ELF-1 (cell line): ENCODE results near the gene PAH.
A peak's percentile ranks its signal among the peaks of the same experiment; 100 is the strongest.

Experiments
- DNase-seq: peaks from one replicate; pipeline ENCODE4 v3.0.0-alpha.2; 2016; ENCODE audit warnings: low read depth, low spot score

The PAH gene

DNA sequence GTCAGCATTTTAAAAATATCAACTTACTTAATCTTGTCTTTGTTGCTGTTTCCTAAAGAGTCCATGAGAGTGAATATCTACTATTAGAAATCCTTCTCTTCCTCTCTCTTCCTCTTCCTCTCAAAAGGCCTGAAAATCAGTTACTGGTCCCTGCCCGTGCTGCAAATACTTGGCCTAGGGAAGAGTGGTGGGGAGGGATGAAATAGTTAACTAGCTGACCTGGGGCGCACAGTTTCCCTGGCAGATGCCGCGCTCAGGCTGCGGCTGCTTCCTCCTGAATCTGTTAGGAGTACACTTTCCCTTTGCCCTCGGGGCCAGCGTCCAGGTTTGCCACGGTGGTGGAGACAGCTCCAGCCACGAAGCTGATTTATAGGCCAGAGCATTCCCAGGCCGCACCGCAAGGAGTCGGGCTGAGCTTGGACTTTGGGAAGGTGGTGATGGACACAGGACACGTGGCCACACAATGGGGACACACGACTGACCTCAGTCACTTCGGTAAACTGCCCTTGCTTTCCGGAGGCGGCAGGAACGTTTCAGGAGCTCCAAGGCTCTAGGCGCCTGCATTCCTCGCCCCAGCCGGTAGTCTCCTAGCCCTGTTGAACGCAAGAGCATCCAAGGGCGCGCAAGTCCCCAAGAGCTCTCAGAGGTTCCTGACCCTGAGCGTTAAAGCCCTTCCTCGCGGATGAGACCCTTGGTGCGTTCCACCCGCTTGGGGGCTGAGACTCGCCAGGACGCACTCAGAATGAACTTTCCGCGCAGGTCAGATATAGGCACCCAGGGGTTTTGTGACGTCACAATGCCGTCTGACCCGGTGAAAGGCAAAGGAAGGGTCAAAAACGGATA, 33.3 kb upstream of the PAH start:
- peak; percentile 91 for DNase-seq

DNA sequence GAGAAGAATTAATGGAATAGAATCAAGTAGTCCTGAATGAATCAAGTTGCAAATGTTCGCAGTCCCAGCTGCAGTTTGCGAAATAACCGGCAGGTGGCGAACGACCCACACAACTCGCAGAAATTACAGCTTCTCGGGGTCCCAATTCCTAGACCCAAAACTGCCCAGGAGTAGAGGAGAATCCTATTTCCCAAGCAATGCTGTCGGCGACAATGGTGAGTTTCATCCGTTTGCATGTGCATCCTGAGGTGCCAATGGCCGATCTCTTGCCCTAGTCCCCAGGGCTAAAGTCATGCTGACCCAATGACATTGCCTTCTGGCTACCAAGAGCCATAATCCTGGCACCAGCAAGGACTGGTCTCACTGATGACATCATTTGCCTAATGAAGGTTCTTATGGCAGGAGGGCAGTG, 31.9 kb upstream of the PAH start:
- DNase-seq = peak; percentile 77

DNA sequence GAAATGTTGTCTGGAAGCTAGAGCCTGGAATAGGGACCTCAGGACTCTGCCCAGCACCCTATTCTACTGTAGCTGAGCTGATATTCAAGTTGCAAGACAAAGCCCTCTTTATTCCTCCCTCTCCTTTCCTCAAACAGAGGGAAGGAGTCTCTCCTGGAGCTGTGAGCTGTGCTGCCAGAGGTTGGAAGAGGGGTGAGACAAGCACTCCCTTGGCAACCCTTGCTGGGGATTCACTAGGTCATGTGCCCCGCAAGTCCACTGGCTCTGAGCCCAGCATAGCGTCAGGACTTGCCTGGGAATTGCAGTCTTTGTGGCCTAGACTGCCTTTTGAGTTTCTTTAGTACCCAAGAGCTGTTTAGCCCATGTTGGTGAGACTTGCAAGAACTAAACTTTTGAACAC, 29.0 kb upstream of the PAH start:
- no peak for DNase-seq

DNA sequence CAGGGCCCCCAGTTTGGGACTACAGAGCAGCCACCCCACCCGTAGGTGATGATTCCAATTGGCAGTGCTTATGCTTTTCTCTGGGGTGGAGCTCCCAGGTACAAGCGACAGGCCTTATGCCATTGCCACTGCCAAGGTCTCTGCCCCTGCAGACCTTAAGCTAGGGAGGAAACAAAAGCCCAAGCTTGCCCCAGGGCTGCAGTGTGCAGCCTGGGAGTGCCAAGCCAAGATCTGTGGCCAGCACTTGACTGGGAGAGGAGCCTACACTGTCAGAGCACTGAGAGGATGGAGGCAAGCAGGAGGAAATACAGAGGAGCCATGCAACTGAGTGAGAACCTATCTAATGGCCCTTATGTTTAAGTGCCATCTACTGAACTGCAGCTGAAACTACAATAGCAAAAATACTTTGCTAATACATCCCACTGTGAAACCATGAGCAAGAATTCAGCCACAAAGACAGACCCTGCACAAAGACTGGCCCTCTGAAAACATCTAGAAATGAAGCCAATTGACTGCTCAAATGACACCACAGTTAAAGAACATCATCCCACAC, 22.7 kb upstream of the PAH start:
- DNase-seq = no peak

DNA sequence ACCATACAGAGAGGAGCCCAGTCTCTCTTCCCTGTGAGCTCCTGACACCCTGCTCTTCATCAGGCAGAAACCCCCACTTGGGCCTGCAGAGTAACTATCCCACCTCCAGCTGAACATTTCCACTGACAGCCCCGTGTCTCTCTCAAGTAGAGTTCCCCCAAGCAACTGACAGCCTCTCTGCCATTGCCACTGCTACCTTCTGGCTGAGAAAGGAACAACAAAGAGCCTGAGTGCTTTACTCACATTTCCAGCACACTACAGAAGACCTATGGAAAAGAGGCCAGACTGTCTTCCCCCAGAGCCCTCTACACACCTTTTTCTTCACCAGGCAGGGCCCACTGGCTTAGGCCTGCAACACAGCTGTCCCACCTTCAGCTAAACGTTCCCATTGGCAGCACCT, 22.0 kb upstream of the PAH start:
- no peak for DNase-seq

DNA sequence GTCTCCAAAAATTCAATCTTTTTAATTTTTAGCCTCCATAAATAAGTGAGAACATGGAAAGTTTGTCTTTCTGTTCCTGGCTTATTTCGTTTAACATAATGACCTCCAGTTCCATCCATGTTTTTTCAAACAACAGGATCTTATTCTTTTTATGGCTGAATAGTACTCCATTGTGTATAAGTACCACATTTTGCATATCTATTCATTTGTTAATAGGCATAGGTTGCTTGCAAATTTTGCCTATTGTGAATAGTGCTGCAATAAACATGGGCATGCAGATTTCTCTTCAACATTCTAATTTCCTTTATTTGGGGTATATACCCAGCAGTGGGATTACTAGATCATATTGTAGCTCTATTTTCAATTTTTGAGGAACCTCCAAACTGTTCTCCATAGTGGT, 16.1 kb upstream of the PAH start:
- no peak for DNase-seq

DNA sequence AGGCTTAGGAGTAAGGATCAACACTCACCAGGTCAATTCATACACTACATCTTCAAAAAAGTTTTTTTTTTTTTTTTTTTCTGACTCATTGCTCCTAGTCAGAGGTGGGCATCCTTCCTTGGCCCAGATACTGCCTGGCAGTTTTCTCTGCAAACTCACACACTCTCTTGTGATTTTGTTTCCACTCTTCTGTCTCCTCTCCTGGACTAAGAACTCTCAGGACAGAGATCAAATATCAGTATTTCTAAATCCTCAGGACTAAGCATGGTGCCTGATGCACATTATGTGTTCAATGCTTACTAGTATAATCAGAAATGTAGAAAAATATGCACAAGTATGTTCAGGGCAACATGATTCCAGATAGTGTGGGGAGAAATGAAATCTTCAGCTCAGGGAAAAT, 10.2 kb upstream of the PAH start:
- no peak for DNase-seq

DNA sequence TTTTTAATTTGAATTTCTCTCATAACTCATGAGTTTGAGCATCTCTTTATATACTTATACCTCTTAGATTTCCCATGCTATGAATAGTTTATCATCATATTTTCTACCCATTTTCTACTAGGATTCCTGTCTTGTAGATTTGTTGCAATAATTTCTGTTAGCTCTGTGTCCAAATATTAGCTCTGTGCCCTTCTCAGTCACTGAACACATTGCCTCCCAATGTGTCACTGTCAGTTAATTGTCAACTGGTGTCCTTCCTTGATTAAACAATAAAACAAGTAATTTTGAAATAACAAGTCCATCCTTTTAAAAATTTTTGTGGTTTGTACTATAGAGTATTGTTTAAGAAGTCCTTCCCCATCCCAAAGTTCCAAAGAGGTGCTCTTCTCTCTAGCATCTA, 4.2 kb upstream of the PAH start:
- no peak for DNase-seq

DNA sequence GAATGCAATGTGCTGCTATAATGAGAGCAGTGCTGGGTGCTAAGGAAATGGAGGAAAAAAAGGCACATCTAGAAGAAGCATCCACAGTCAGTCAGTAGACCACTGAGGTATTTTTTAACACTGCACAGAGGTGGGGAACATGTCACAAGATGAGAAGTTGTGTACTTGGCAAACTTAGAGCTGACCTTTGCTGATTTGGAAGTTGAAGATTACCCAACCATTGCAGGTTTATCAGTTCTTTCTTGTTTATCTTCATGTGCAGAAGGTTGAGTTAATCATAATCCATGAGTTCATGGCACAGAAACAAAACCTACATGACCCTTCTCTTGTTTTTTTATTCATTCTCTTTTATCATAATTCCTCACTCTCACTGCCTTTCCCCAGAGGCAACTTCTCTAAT, 3.2 kb upstream of the PAH start:
- no peak for DNase-seq

DNA sequence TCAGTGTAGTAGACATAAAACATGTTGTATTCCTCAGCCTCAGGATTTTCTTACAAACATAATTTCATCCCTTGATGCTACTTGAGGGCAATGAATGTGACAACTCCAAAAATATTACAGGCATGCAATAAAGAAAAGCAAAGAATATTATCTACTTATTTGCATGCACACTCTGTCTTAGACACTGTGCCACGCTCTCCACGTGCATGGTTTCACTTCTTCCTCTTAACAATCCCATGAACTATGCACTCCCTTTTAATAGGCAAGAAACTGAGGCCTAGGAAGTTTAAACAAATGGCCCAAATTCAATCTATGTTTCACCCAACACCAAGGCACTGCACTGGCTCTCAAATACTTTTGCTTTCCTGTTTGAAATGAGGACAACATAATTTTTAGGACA, 1.8 kb upstream of the PAH start:
- no peak for DNase-seq

DNA sequence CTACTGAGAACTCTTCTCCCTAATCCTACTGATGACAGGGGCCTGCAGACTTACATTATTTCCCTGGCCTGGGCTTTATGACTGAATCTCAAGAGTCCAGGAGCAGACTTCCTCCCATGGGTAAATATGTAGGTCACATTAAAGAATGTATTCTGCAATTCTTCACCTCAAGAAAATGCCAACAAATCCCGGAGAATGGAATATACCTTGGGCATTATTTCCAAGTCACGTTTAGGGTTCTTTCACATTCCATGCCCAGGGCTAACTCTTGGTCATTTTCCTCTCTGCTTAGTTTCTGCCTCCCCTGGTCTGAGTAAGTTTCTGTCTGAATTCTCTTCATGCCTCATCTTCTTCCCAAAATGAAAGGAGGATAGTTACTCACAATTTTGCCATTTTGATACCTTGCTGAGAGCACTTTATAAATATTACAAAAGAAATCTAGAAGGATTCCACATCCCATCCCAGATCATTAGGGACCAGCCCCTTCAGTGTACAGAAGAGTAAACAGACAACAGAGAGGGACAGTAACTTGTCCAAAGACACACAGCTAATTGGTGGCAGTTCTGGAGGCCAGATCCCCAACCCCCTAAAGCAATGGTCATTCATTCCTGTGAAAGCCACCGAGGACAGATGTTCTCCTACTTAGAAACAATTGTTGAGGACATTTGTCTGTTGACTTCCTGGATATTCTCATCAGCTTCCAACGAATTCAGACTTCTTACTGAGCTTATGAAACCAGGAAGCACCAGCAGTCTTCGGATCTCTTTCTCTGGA, 605 bp downstream of the PAH start:
- no peak for DNase-seq

DNA sequence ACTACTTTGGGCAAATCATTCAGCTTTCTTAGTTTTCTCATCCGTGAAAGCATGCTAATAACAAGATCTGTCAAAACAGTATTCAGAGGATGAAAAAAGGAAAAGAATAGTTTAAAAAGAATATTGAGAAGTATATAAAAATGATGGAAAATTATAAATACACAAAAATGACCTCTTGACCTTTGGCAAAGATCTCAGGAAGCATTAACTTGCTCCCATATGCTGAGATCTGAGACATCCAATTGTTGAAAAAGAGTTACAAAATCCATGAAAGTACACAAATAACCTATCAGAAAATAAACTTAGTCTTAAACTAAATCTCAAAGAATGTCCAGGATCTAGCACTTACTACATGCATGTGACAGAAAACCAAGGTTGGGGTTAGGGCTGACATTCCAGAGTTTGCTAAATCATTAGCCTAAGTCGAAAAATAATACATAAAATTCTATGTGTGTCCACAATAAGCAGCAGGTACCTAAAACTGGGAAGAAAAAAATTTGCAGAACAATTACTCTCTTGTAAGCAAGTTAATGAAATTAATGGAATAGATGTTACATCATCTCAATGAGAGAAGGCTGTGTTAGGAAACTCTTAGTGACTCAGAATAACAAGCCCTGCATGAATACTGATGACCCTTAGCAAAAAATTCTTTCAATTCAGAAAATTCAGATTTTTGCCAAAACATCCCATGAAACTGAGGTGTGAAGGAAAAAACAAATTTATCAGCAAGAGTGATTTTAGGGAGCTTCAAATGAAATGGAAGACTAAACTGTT, 3.4 kb downstream of the PAH start:
- no peak for DNase-seq

DNA sequence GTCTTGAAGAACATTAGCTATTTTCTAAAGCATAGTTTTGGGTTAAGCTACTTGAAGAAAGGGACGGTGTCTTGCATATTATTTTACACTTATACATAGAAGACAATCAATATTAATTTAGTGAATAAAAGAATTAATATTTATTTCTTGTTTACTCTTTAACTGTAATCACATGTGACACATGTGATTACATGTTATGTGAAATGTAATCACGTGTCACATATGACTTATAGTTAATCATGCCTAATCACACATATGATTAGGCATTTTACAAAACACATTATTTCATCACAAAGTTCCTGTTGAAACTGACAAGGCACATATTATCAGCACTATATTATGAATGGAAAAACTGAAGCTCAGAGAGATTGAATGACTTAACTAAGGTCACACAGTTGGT, 4.8 kb downstream of the PAH start:
- DNase-seq = no peak

DNA sequence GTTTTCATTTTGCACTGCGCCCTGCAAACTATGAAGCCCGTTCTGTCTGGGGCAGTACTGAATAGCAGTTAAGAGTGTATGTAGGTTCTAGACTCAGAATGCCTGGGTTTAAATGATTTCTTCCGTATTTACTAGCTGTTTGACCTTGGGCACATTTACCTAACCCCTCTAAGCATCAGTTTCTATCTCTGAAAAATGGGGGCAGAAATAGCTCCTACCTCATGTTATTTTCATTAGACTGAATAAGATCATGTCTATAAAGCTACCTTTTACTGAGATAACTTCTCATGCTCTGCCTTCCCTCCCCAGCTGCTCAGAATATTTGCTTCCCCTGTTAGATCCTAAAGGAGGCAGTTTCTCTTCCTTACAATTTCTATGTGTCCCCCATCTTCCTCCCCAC, 5.7 kb downstream of the PAH start:
- no peak for DNase-seq

DNA sequence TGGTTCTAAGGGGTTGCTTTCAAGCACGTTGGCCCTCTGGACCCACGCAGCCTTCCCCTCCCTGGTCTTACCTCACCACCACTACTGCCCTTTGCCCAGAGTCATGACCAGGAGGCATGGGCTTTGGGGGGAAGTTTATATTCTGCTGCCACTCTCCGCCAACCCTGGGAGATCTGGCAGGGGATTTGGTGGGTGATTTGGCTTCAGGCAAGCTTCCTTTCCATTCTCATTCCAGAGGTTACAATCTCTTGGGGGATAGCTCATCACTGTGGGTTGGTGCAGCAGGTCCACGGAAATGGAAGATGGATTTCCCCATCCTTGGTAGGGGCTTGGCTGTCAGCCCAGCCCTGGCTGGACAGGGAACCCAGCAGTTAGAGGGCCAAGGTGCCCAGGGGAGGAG, 6.3 kb downstream of the PAH start:
- no peak for DNase-seq

DNA sequence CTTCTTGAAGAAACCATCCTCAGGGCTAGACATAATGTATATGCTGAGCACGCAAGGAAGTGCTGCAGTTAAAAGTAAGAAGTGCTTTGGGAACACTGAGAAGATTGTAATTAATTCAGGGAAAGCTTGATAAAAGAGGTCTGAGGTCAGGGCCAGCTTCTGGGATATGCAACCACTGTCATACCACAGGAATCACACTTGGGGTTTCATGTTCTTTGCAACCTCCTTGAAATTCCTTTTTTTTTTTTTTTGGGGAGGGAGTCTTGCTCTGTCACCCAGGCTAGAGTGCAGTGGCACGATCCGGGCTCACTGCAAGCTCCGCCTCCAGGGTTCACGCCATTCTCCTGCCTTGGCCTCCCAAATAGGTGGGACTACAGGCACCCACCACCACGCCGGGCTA, 6.9 kb downstream of the PAH start:
- no peak for DNase-seq

DNA sequence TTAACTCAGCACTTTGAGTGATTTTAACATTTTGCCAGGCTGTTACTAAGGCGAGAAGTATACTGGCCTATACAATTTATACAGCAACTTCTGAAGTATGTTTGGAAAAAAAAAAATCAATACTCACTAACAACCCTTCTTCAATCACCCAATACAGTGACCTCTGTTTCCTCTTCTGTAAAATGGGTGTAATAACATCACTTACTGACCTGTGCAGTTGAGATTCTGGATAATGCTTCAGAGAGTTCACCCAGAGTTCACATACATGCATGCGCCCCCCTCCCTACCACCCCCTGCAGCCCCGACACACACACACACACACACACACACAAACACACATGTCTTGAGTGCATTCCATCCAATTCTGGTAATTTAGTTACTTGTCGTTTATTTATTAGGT, 9.1 kb downstream of the PAH start:
- DNase-seq = no peak

DNA sequence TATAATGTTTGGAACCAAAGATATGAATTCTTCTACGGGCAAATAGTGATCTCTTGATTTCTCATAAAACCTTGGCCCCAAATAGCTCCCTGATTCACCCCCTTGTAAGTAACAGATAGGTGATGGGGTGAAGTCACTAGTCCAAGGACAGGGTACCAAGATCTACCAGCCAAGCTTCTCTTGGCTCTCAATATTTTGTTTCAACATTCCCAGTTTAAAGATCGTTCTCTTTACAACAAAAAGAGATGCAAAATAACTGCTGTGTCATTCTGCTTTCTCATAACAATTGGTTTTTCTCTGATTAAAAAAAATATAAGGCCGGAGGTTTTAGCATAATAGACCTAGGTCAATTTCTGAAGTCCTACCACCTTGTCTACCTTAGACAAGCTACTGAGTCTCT, 11.8 kb downstream of the PAH start:
- DNase-seq = no peak

DNA sequence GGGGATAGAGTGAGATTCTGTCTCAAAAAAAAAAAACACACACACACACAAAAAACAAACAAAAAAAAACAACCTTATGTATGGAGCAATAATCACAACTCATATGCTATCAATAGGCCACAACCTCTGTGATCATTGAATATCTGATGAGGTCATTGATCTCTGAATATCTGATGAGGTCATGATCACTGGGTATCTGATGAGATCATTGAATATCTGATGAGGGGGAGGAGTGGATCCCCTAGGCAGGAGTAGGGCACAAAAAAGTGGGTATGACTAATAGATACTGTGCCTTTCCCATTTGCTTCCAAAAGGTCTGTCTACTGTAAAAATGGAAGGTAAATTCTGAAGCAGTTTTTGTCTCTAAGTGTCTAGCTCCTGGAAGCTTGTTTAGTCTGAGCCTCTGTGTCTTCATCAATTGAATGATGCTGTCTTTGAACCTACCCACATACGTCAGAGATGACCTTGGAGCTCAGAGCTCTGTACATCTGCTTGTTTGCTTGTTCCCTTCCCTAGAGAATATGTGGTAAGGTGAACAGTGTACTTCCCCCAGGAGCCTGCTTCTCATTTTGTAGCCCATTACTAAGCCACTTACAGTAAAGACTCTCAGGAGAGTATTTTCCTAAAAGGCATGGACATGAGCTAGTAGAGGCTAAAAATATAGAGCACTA, 13.6 kb downstream of the PAH start:
- no peak for DNase-seq

DNA sequence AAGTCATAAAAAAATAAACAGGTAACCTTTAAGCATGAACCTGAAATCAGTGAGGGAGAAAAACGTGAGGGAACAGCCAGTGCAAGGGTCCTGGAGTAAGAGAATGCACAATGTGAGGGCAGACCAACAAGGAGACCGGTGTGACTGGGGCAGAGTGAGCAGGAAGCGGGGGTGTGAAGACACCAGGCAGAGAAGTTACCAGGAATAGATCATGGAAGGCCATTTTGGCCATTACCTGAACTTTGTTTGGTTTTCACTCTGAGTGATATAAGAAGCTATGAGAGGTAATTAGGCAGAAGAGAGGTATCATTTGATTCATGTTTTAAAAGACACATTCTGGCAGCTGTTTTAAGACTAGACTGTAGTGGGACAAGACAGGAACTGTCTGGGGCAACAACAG, 15.0 kb downstream of the PAH start:
- DNase-seq = no peak

DNA sequence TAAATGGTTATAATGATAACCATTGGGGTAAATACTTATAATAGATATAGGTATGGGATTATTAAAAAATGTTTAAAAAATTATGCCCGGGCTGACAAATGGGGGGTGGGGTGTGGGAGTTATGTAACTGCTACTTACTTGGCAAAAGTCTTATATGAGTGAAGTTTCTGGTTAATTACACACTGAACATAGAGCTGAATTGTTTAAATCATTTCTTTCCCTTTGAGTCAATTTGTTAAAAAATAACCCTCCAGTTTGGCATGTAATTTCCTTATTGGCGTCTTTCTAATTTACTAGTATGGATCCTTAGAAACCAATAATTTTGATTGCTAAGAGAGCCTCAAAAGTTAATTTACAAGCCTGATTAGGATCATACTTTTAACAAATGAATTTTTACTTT, 16.7 kb downstream of the PAH start:
- no peak for DNase-seq

DNA sequence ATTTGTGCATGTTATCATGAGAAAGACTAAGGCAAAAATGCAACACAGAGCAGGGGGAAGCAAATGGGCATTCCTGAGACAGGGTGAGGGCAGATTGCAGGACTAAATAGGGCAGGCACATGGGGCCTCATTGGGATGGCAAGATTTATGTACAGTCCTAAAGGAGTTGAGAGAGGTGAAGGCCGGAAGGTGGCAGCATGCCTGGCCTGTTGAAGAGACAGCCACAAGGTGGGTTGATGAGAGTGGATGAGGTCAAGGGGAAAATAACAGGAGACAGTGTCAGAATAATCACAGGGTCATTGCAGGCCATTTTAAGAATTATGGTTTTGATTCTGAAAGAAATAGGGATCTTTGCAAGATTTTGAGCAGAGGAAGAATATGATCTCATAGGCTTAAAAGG, 21.0 kb downstream of the PAH start:
- no peak for DNase-seq
